Vagina (tissue), 2 donors: ENCODE results near the gene TMPRSS2. TPM values are rescaled to one million over a fixed set of nuclear protein-coding genes. Genes with fewer than 3 reads are reported as not detected.

ENCODE experiments used
- DNase-seq, 2 donors: peaks; one replicate each; pipeline ENCODE4 v3.0.0-alpha.2; 2017; ENCODE audit errors: extremely low spot score in 2 of 2
- H3K27ac ChIP-seq: fragments of 200-600 bp; sonication (generic); one replicate; pipeline ENCODE4 v1.5.1; 2019
- H3K27me3 ChIP-seq: fragments of 200-600 bp; sonication (generic); one replicate; pipeline ENCODE4 v1.5.1; 2019
- H3K36me3 ChIP-seq, 2 donors: fragments of 200-600 bp; sonication (generic); one replicate each; pipeline ENCODE4 v1.5.1; 2017 to 2019
- H3K4me1 ChIP-seq: fragments of 200-600 bp; sonication (generic); one replicate; pipeline ENCODE4 v1.5.1; 2019
- H3K4me3 ChIP-seq, 2 donors: fragments of 200-600 bp; sonication (generic); 1 replicate in 1 of 2; 2 replicates in 1 of 2; pipeline ENCODE4 v1.5.1; 2016 to 2019
- H3K9me3 ChIP-seq: fragments of 200-600 bp; sonication (generic); one replicate; pipeline ENCODE4 v1.5.1; 2019
- CTCF ChIP-seq, 3 experiments: fragments of 450-650 bp in 2 of 3; fragments of 200-600 bp in 1 of 3; sonication (generic) in 1 of 3; IDR thresholded peaks; one replicate each; pipeline ENCODE4 v1.5.1; 2017 to 2019; ENCODE audit warnings: antibody characterized with exemption in 3 of 3, mild to moderate bottlenecking in 2 of 3, moderate library complexity in 2 of 3
- POLR2A ChIP-seq, 2 donors: fragments of 450-650 bp; IDR thresholded peaks; one replicate each; pipeline ENCODE4 v1.6.1; 2017; ENCODE audit warnings: antibody characterized with exemption in 2 of 2, mild to moderate bottlenecking in 2 of 2, moderate library complexity in 2 of 2
- POLR2AphosphoS5 ChIP-seq, 2 donors: sonication (generic); formaldehyde crosslinking; IDR thresholded peaks; one replicate each; pipeline ENCODE4 v1.9.0; 2017; ENCODE audit warnings: antibody characterized with exemption in 2 of 2, mild to moderate bottlenecking in 2 of 2, low read depth in 1 of 2; ENCODE audit not compliant: insufficient read depth in 1 of 2
- intact Hi-C: fragments of 100-400 bp; cut with DNase I; formaldehyde crosslinking; loops from one replicate; pipeline ENCODE4 v1.15.1; 2023
- total RNA-seq: library from RNA; depleted of rRNA; stranded (reverse); fragments of >200 nt; gene quantifications from one replicate; pipeline ENCODE4 v1.2.3, GENCODE V29; 2016

Gene TMPRSS2
- total RNA-seq, 1 donor from 2014 or later = 19.9 TPM

GRCh38 chr21:41530366-41530765 lies 22.4 kb upstream of the TMPRSS2 start:
- Histone ChIP-seq H3K27me3 (no peaks in the 10 kb centered on the region), H3K4me1 (no peaks in the 10 kb centered on the region), H3K36me3 (no peaks in the 10 kb centered on the region), H3K27ac (no peak overlapping the region), H3K4me3 (no peak overlapping the region), H3K9me3 (no peaks in the 10 kb centered on the region)
- TF ChIP-seq POLR2AphosphoS5 (IDR thresholded peaks at IDR 0.05; ENCODE audit: insufficient read depth in 1 of 2, low read depth in 1 of 2) = no peak
- TF ChIP-seq CTCF (IDR thresholded peaks at IDR 0.05) = no peak
- TF ChIP-seq POLR2A (IDR thresholded peaks at IDR 0.05) = no peak
- intact Hi-C loops = no loop called here
- no peak for DNase-seq

GRCh38 chr21:41529769-41530168 lies 21.8 kb upstream of the TMPRSS2 start:
- H3K27me3 ChIP-seq = no peaks in the 10 kb centered on the region
- H3K9me3 ChIP-seq = no peaks in the 10 kb centered on the region
- no peak for DNase-seq
- intact Hi-C loops = no loop called here
- no peaks in the 10 kb centered on the region for H3K4me1 ChIP-seq
- TF ChIP-seq POLR2AphosphoS5 (IDR thresholded peaks at IDR 0.05; ENCODE audit: insufficient read depth in 1 of 2, low read depth in 1 of 2) (no peak), POLR2A (IDR thresholded peaks at IDR 0.05) (no peak)
- H3K4me3 ChIP-seq = no peak overlapping the region
- no peaks in the 10 kb centered on the region for H3K36me3 ChIP-seq
- no peak overlapping the region for H3K27ac ChIP-seq

GRCh38 chr21:41526478-41527087 lies 18.6 kb upstream of the TMPRSS2 start:
- no peak overlapping the region for H3K27ac ChIP-seq
- H3K4me3 ChIP-seq = no peak overlapping the region
- no peak for TF ChIP-seq POLR2AphosphoS5 (IDR thresholded peaks at IDR 0.05; ENCODE audit: insufficient read depth in 1 of 2, low read depth in 1 of 2)
- no peak for TF ChIP-seq CTCF (IDR thresholded peaks at IDR 0.05)
- TF ChIP-seq POLR2A (IDR thresholded peaks at IDR 0.05) = no peak
- H3K36me3 ChIP-seq = no peaks in the 10 kb centered on the region
- intact Hi-C loops = no loop called here
- H3K4me1 ChIP-seq = no peaks in the 10 kb centered on the region
- no peak for DNase-seq
- H3K9me3 ChIP-seq = no peaks in the 10 kb centered on the region
- no peaks in the 10 kb centered on the region for H3K27me3 ChIP-seq

- Histone ChIP-seq H3K36me3 (no peaks in the 10 kb centered on the region), H3K27ac (no peak overlapping the region), H3K27me3 (no peaks in the 10 kb centered on the region), H3K4me1 (no peaks in the 10 kb centered on the region), H3K9me3 (no peaks in the 10 kb centered on the region), H3K4me3 (no peak overlapping the region)
- no peak for TF ChIP-seq POLR2AphosphoS5 (IDR thresholded peaks at IDR 0.05; ENCODE audit: insufficient read depth in 1 of 2, low read depth in 1 of 2)
- TF ChIP-seq CTCF (IDR thresholded peaks at IDR 0.05) = no peak
- TF ChIP-seq POLR2A (IDR thresholded peaks at IDR 0.05) = no peak
- intact Hi-C loops = no loop called here
- no peak for DNase-seq
Measured at GRCh38 chr21:41523175-41523574, 15.2 kb upstream of the TMPRSS2 start.

GRCh38 chr21:41521489-41522027 lies 13.6 kb upstream of the TMPRSS2 start:
- no peaks in the 10 kb centered on the region for H3K36me3 ChIP-seq
- H3K4me1 ChIP-seq = no peaks in the 10 kb centered on the region
- no peaks in the 10 kb centered on the region for H3K27me3 ChIP-seq
- H3K4me3 ChIP-seq = no peak overlapping the region
- no peaks in the 10 kb centered on the region for H3K9me3 ChIP-seq
- intact Hi-C loops = no loop called here
- no peak for DNase-seq
- no peak for TF ChIP-seq POLR2A (IDR thresholded peaks at IDR 0.05)
- TF ChIP-seq POLR2AphosphoS5 (IDR thresholded peaks at IDR 0.05; ENCODE audit: insufficient read depth in 1 of 2, low read depth in 1 of 2) = no peak
- no peak for TF ChIP-seq CTCF (IDR thresholded peaks at IDR 0.05)
- no peak overlapping the region for H3K27ac ChIP-seq
